ENCODE data around the gene CDK17.

DNA sequence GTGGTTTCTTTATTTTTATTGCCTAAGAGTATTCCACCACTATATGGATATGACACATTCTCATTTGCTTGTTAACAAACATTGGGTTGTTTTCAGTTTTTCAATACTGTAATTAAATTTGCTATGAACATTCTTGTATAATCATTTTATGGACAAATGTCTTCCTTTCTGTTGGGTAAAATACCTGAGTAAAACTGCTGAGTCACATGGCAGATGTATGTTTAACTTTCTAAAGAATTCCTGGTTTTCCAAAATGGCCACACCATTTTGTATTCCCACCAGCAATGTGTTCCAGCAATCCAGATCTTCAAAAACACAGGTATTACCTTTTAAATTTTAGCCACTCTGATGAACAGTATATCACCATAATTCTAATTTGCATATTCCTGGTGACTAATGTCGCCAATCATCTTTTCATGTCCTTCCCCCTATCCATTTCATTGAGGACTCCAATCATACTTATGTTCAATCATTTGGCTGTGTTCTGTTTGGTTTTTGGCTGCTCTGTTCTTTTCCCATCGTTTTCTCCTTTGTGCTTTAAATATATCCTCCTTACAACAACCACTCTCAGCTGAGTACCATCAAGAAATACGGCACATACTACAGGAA is 36.0 kb downstream of the CDK17 start:
- TF ChIP-seq POLR2A (IDR thresholded peaks at IDR 0.05) = no peak
- TF ChIP-seq, protein P1, sequence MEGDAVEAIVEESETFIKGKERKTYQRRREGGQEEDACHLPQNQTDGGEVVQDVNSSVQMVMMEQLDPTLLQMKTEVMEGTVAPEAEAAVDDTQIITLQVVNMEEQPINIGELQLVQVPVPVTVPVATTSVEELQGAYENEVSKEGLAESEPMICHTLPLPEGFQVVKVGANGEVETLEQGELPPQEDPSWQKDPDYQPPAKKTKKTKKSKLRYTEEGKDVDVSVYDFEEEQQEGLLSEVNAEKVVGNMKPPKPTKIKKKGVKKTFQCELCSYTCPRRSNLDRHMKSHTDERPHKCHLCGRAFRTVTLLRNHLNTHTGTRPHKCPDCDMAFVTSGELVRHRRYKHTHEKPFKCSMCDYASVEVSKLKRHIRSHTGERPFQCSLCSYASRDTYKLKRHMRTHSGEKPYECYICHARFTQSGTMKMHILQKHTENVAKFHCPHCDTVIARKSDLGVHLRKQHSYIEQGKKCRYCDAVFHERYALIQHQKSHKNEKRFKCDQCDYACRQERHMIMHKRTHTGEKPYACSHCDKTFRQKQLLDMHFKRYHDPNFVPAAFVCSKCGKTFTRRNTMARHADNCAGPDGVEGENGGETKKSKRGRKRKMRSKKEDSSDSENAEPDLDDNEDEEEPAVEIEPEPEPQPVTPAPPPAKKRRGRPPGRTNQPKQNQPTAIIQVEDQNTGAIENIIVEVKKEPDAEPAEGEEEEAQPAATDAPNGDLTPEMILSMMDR (IDR thresholded peaks at IDR 0.05) = no peak

All from uterus (tissue), 2 donors.